ENCODE data around the gene CLPTM1L.
"Not testable (repeated sequence)": the region's sequence is repeated elsewhere in the genome, so short reads cannot be mapped to it uniquely, and the experiment has no call there.

The CLPTM1L gene

DNA sequence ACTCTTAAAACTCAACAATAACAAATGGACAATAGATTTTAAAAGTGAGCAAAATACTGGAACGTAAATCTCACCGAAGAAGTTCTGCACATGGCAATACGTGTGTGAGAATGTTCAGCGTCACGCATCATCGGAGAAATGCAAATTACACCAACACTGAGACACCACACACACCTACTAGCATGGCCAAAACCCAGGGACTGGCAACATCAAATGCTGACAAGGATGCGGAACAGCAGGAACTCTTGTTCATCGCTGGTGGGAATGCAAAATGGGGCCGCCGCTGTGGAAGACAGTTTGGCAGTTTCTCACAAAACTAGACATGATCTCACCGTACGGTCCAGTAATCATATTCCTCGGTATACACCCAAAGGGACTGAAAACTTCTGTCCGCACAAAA is 21.6 kb upstream of the CLPTM1L start:
- DNase-seq (ENCODE audit: low read depth) = no peak
- H3K4me3 ChIP-seq (ENCODE audit: low read length) = no peak overlapping the region
- TF ChIP-seq, protein P1, sequence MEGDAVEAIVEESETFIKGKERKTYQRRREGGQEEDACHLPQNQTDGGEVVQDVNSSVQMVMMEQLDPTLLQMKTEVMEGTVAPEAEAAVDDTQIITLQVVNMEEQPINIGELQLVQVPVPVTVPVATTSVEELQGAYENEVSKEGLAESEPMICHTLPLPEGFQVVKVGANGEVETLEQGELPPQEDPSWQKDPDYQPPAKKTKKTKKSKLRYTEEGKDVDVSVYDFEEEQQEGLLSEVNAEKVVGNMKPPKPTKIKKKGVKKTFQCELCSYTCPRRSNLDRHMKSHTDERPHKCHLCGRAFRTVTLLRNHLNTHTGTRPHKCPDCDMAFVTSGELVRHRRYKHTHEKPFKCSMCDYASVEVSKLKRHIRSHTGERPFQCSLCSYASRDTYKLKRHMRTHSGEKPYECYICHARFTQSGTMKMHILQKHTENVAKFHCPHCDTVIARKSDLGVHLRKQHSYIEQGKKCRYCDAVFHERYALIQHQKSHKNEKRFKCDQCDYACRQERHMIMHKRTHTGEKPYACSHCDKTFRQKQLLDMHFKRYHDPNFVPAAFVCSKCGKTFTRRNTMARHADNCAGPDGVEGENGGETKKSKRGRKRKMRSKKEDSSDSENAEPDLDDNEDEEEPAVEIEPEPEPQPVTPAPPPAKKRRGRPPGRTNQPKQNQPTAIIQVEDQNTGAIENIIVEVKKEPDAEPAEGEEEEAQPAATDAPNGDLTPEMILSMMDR (IDR thresholded peaks at IDR 0.05; ENCODE audit: insufficient read depth, low read depth, low read length, missing control alignments) = no peak

DNA sequence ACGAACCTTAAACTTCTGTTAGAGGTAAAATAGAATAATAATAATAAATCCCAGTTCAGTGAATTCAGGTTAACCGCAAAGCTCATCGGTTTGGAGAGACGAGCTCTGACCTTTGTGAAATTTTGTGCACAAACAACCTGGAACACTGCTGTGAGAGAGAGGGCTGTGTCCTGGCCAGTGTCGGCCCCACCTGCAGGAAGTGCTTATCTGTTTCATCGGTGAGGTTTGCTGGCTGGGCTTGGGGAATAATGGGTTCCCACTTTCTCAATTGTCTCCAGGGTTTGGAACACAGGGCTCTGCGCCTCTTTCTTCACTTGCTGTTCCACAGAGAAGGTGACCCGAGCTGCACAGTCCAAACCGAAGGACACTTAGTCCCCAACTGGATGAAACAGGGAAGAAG is 19.3 kb upstream of the CLPTM1L start:
- no peak for DNase-seq (ENCODE audit: low read depth)
- TF ChIP-seq, protein P1 (IDR thresholded peaks at IDR 0.05; ENCODE audit: insufficient read depth, low read depth, low read length, missing control alignments) = no peak
- H3K4me3 ChIP-seq (ENCODE audit: low read length) = no peak overlapping the region

DNA sequence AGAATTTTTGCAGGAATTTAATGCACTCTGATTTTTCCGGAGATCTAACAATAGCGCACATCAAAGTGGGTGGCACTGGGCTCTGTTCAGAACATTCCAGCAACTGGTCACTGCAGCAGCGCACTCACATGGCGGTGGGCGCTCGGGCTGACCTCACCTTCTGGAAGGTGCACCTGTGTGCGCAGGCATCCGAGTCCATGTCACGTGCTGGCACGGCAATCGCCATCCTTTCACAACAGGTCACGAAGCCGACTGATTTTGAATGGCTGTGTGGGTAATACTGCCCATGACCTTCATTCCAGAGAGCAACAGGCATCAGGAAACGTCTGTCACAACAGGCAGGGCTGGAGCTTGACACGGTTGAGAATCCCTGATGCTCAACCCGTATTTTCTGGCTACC is 18.7 kb upstream of the CLPTM1L start:
- no peak overlapping the region for H3K4me3 ChIP-seq (ENCODE audit: low read length)
- no peak for DNase-seq (ENCODE audit: low read depth)
- TF ChIP-seq, protein P1 (IDR thresholded peaks at IDR 0.05; ENCODE audit: insufficient read depth, low read depth, low read length, missing control alignments) = no peak

DNA sequence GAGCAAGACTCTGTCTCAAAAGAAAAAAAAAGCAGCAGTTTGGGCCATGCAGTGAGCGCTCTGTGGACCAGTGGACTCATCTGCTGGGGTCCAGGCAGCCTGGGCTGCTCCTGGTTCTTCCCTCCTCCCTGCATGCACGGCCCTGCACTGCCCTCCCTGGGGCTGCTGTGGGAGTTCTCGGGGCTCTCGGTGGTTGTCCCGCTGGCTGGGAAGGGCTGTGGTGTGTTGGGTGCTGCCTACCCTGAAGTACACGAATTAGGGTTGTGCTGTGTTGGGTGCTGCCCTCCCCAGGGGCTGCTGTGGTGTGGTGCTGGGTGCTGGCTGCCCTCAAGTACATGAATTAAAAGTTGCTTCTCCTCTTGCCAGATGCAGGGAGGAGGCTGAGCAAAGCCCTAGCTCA is 18.3 kb upstream of the CLPTM1L start:
- TF ChIP-seq, protein P1 (IDR thresholded peaks at IDR 0.05; ENCODE audit: insufficient read depth, low read depth, low read length, missing control alignments) = no peak
- DNase-seq (ENCODE audit: low read depth) = no peak
- H3K4me3 ChIP-seq (ENCODE audit: low read length) = no peak overlapping the region

DNA sequence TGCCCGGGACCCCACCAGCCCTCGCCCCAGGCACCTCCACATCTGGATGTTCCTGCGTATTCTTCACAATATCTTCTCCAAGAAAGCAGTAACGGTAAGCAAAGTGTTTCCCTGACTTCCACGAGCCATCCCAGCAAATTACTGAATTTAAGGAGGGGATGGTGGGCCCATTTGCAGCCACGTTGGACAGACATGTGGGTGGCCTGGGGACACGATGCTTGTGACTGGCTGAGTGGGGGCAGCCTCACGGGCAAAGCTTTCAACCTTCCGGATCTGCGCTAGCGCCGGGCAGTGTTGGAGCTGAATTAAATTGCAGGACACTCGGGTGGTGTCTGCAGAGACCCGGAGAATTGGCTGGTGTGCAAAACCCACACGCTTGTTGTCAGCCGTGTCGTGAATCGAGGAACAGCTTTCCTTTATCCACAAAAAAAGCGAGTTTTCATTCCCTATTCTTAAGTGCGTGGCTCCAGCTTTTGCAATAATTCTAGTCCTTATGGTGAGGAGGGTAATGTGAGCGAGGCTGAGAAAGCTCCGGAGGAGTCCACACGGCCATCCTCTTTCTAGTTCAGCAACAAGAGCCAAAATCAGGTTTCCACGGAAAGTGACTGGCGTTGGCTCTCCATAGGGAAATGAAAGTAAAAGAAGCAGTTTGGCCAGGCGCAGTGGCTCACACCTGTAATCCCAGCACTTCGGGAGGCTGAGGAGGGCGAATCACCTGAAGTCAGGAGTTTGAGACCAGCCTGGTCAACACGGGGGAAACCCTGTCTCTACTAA is 17.5 kb upstream of the CLPTM1L start:
- H3K4me3 ChIP-seq (ENCODE audit: low read length) = no peak overlapping the region
- no peak for DNase-seq (ENCODE audit: low read depth)
- TF ChIP-seq, protein P1 (IDR thresholded peaks at IDR 0.05; ENCODE audit: insufficient read depth, low read depth, low read length, missing control alignments) = no peak

DNA sequence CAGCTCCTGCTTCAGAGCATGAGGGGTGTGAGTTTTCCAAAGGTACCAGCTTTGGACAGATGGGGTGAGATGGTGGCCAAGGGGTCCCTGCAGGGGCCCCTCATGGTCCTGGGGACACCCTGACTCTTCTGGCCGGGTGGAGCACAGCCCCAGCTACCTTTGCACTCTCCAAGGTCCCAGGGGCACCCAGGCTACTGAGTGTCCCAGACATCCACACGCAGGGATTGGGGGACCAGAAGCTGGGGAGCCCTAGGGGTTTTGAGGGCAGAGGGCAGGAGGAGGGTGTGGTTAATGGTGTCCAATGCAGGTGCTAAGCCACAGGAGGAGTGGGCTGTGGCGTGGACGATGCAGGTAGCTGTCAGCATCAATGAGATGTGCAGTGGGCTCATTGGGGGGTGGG is 16.0 kb upstream of the CLPTM1L start:
- DNase-seq (ENCODE audit: low read depth) = no peak
- TF ChIP-seq, protein P1 (IDR thresholded peaks at IDR 0.05; ENCODE audit: insufficient read depth, low read depth, low read length, missing control alignments) = no peak
- H3K4me3 ChIP-seq (ENCODE audit: low read length) = no peak overlapping the region

DNA sequence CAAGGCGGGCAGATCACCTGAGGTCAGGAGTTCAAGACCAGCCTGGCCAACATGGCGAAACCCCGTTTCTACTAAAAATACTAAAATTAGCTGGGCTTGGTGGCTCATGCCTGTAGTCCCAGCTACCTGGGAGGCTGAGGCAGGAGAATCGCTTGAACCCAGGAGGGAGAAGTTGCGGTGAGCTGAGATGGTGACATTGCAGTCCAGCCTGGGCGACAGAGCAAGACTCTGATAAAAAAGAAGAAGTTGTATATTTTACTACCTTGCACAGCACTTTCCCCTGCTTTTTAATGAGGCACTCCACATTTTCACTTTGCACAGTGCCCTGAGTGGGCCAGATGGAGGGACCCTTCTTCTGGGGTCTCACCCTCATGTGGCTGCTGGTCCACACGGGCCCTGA is 15.5 kb upstream of the CLPTM1L start:
- not testable (repeated sequence) for H3K4me3 ChIP-seq (ENCODE audit: low read length); DNase-seq (ENCODE audit: low read depth)
